Karpas-422 (cell line): ENCODE measurements around the gene CLSTN1. TPM values are rescaled to one million over a fixed set of nuclear protein-coding genes. Genes with fewer than 3 reads are reported as not detected.

Experiments used
- DNase-seq: peaks from one replicate; pipeline ENCODE4 v3.0.0-alpha.2; 2015
- H2AFZ ChIP-seq: fragments of 200-600 bp; sonication (generic); 2 replicates; pipeline ENCODE4 v1.6.1; 2014; ENCODE audit warnings: antibody characterized with exemption, low read length, mixed read lengths
- H3K27ac ChIP-seq: fragments of 200-600 bp; sonication (generic); 2 replicates; pipeline ENCODE4 v1.5.1; 2014; ENCODE audit warnings: mild to moderate bottlenecking, low read length, moderate library complexity
- H3K27me3 ChIP-seq: fragments of 200-600 bp; sonication (generic); 2 replicates; pipeline ENCODE4 v1.6.1; 2014; ENCODE audit warnings: low read length, mixed read lengths
- H3K36me3 ChIP-seq: fragments of 200-600 bp; sonication (generic); 2 replicates; pipeline ENCODE4 v1.6.1; 2014; ENCODE audit warnings: low read length, mixed read lengths; ENCODE audit not compliant: insufficient read depth
- H3K4me1 ChIP-seq: fragments of 200-600 bp; sonication (generic); 2 replicates; pipeline ENCODE4 v1.6.1; 2014; ENCODE audit warnings: mild to moderate bottlenecking, low read length, mixed read lengths
- H3K4me2 ChIP-seq: fragments of 200-600 bp; sonication (generic); 2 replicates; pipeline ENCODE4 v1.6.1; 2014; ENCODE audit warnings: low read length, low read depth, mild to moderate bottlenecking; ENCODE audit not compliant: poor library complexity, severe bottlenecking
- H3K4me3 ChIP-seq: fragments of 200-600 bp; sonication (generic); 2 replicates; pipeline ENCODE4 v1.5.1; 2014; ENCODE audit warnings: mild to moderate bottlenecking, antibody characterized with exemption, low read length, mixed read lengths
- H3K79me2 ChIP-seq: fragments of 200-600 bp; sonication (generic); 2 replicates; pipeline ENCODE4 v1.6.1; 2014; ENCODE audit warnings: mild to moderate bottlenecking, low read length, mixed read lengths
- H3K9ac ChIP-seq: fragments of 200-600 bp; sonication (generic); 2 replicates; pipeline ENCODE4 v1.6.0; 2014; ENCODE audit warnings: low read length
- H3K9me2 ChIP-seq: fragments of 200-600 bp; sonication (generic), shearing (Covaris generic); replicated peaks from 2 replicates; pipeline ENCODE4 v1.6.0; 2014; ENCODE audit warnings: mild to moderate bottlenecking, low read length, moderate library complexity; ENCODE audit not compliant: insufficient read depth
- H3K9me3 ChIP-seq: fragments of 300-700, 200-600 bp; sonication (generic); 2 replicates; pipeline ENCODE4 v1.6.1; 2014; ENCODE audit warnings: low read length, mixed read lengths
- H4K20me1 ChIP-seq: fragments of 200-600 bp; sonication (generic); 2 replicates; pipeline ENCODE4 v1.6.1; 2014; ENCODE audit warnings: mild to moderate bottlenecking, antibody characterized with exemption, low read length, low read depth; ENCODE audit not compliant: insufficient read depth
- total RNA-seq: library from RNA; depleted of rRNA; stranded (reverse); fragments of >200 nt; shearing (Covaris generic); gene quantifications from 2 replicates; pipeline ENCODE4 v1.2.3, GENCODE V29; 2014; ENCODE audit warnings: low replicate concordance

The CLSTN1 gene
- total RNA-seq, 1 experiment from 2014 or later, result 52.0 TPM

- no peak overlapping the region for H2AFZ ChIP-seq
- H3K36me3 ChIP-seq, result no peaks in the 10 kb centered on the region; the same call in 1 of the 2 replicates
- no peak for DNase-seq
- H3K4me2 ChIP-seq, result no peak overlapping the region
- no peaks in the 10 kb centered on the region for H3K79me2 ChIP-seq
- no peaks in the 10 kb centered on the region for H4K20me1 ChIP-seq
- H3K27me3 ChIP-seq, result no peaks in the 10 kb centered on the region
- no peak overlapping the region for H3K9ac ChIP-seq
- peaks cover 11% of the 10 kb centered on the region for H3K4me1 ChIP-seq
- H3K9me3 ChIP-seq, result no peaks in the 10 kb centered on the region
- no peaks in the 10 kb centered on the region for H3K9me2 ChIP-seq
- no peak overlapping the region for H3K27ac ChIP-seq
- no peak overlapping the region for H3K4me3 ChIP-seq
Observed at GRCh38 chr1:9841460-9841859, 17.7 kb upstream of the CLSTN1 start.

GRCh38 chr1:9840176-9840575 is 16.4 kb upstream of the CLSTN1 start:
- no peak overlapping the region for H3K4me2 ChIP-seq
- H3K4me1 ChIP-seq, result peaks cover 24% of the 10 kb centered on the region
- H4K20me1 ChIP-seq, result 0 out of 2 replicates have a peak, but pooled peaks cover 3% of the 10 kb centered on the region
- no peaks in the 10 kb centered on the region; the same call in 1 of the 2 replicates for H3K36me3 ChIP-seq
- no peak for DNase-seq
- H3K9ac ChIP-seq, result no peak overlapping the region
- H3K79me2 ChIP-seq, result no peaks in the 10 kb centered on the region
- no peaks in the 10 kb centered on the region for H3K9me2 ChIP-seq
- no peak overlapping the region for H2AFZ ChIP-seq
- H3K4me3 ChIP-seq, result no peak overlapping the region
- no peak overlapping the region for H3K27ac ChIP-seq
- no peaks in the 10 kb centered on the region for H3K9me3 ChIP-seq
- no peaks in the 10 kb centered on the region for H3K27me3 ChIP-seq

GRCh38 chr1:9838946-9839345 is 15.2 kb upstream of the CLSTN1 start:
- Histone ChIP-seq H3K9ac (no peak overlapping the region), H3K9me2 (no peaks in the 10 kb centered on the region), H2AFZ (no peak overlapping the region), H3K4me1 (peaks cover 24% of the 10 kb centered on the region), H3K27ac (no peak overlapping the region), H3K79me2 (no peaks in the 10 kb centered on the region), H3K9me3 (no peaks in the 10 kb centered on the region), H3K4me3 (no peak overlapping the region), H3K4me2 (peak overlapping the region; percentile 35), H3K36me3 (no peaks in the 10 kb centered on the region; the same call in 1 of the 2 replicates), H3K27me3 (no peaks in the 10 kb centered on the region), H4K20me1 (0 out of 2 replicates have a peak, but pooled peaks cover 3% of the 10 kb centered on the region)
- no peak for DNase-seq

- Histone ChIP-seq H3K4me1 (peaks cover 29% of the 10 kb centered on the region), H3K36me3 (no peaks in the 10 kb centered on the region; the same call in 1 of the 2 replicates), H3K9me2 (no peaks in the 10 kb centered on the region), H2AFZ (no peak overlapping the region), H3K27me3 (no peaks in the 10 kb centered on the region), H3K9me3 (no peaks in the 10 kb centered on the region), H4K20me1 (0 out of 2 replicates have a peak, but pooled peaks cover 3% of the 10 kb centered on the region), H3K27ac (no peak overlapping the region), H3K4me3 (no peak overlapping the region), H3K79me2 (no peaks in the 10 kb centered on the region), H3K9ac (no peak overlapping the region), H3K4me2 (no peak overlapping the region)
- no peak for DNase-seq
Observed at GRCh38 chr1:9836632-9836960, 12.8 kb upstream of the CLSTN1 start.

- Histone ChIP-seq H3K9me3 (no peaks in the 10 kb centered on the region), H3K79me2 (no peaks in the 10 kb centered on the region), H2AFZ (no peak overlapping the region), H3K36me3 (no peaks in the 10 kb centered on the region), H3K9ac (no peak overlapping the region; the same call in 1 of the 2 replicates), H3K4me3 (no peak overlapping the region), H3K4me1 (peaks cover 29% of the 10 kb centered on the region), H3K27ac (no peak overlapping the region), H4K20me1 (peaks cover 3% of the 10 kb centered on the region; the same call in 1 of the 2 replicates), H3K9me2 (no peaks in the 10 kb centered on the region), H3K4me2 (no peak overlapping the region), H3K27me3 (no peaks in the 10 kb centered on the region)
- no peak for DNase-seq
Observed at GRCh38 chr1:9835758-9836631, 12.2 kb upstream of the CLSTN1 start.

- Histone ChIP-seq H3K27me3 (no peaks in the 10 kb centered on the region), H2AFZ (no peak overlapping the region), H3K79me2 (no peaks in the 10 kb centered on the region)
Observed at GRCh38 chr1:9835404-9835757, 11.6 kb upstream of the CLSTN1 start.

GRCh38 chr1:9833632-9834031 is 9.9 kb upstream of the CLSTN1 start:
- Histone ChIP-seq H3K9ac (no peak overlapping the region), H3K27ac (no peak overlapping the region), H3K9me2 (no peaks in the 10 kb centered on the region), H3K36me3 (no peaks in the 10 kb centered on the region), H3K4me3 (no peak overlapping the region), H3K9me3 (no peaks in the 10 kb centered on the region), H4K20me1 (peaks cover 3% of the 10 kb centered on the region; the same call in 1 of the 2 replicates), H2AFZ (no peak overlapping the region), H3K4me2 (no peak overlapping the region), H3K79me2 (no peaks in the 10 kb centered on the region), H3K4me1 (peaks cover 22% of the 10 kb centered on the region), H3K27me3 (no peaks in the 10 kb centered on the region)
- no peak for DNase-seq

More at GRCh38 chr1:9835404-9835757, 11.6 kb upstream of the CLSTN1 start:
- H3K9ac ChIP-seq, result no peak overlapping the region
- H3K4me3 ChIP-seq, result no peak overlapping the region
- no peaks in the 10 kb centered on the region for H3K9me3 ChIP-seq
- peaks cover 3% of the 10 kb centered on the region; the same call in 1 of the 2 replicates for H4K20me1 ChIP-seq
- H3K27ac ChIP-seq, result no peak overlapping the region
- H3K9me2 ChIP-seq, result no peaks in the 10 kb centered on the region
- H3K4me1 ChIP-seq, result peaks cover 29% of the 10 kb centered on the region
- DNase-seq, result no peak
- H3K4me2 ChIP-seq, result no peak overlapping the region
- no peaks in the 10 kb centered on the region for H3K36me3 ChIP-seq

- Histone ChIP-seq H3K36me3 (no peaks in the 10 kb centered on the region), H3K4me1 (peaks cover 19% of the 10 kb centered on the region), H3K9me3 (no peaks in the 10 kb centered on the region), H3K27ac (no peak overlapping the region), H3K9me2 (no peaks in the 10 kb centered on the region), H4K20me1 (peaks cover 5% of the 10 kb centered on the region), H3K9ac (no peak overlapping the region), H3K4me3 (no peak overlapping the region), H3K79me2 (peaks cover 5% of the 10 kb centered on the region), H3K4me2 (no peak overlapping the region), H3K27me3 (no peaks in the 10 kb centered on the region), H2AFZ (no peak overlapping the region)
- peak; percentile 62 for DNase-seq
Observed at GRCh38 chr1:9827558-9828185, 3.9 kb upstream of the CLSTN1 start.
